Upper lobe of left lung (tissue), 6 donors: ENCODE data around the gene ARPC1B. TPM values are rescaled to one million over a fixed set of nuclear protein-coding genes. Genes with fewer than 3 reads are reported as not detected.
A peak's percentile ranks its signal among the peaks of the same experiment; 100 is the strongest.
"Not testable (repeated sequence)": the region's sequence is repeated elsewhere in the genome, so short reads cannot be mapped to it uniquely, and the experiment has no call there.

Experiments
- ATAC-seq, 2 donors: fragments of 200-7000 bp; cut with Tn5 transposase; one replicate each; pipeline ENCODE4 v1.9.1; 2022; ENCODE audit warnings: mild to moderate bottlenecking in 2 of 2, moderate library complexity in 2 of 2; ENCODE audit not compliant: low FRiP score in 2 of 2
- DNase-seq, 2 donors: peaks; one replicate each; pipeline ENCODE4 v3.0.0-alpha.2; 2019 to 2020
- H3K27ac ChIP-seq, 4 donors: fragments of 200-600 bp; sonication (generic); one replicate each; pipeline ENCODE4 v1.5.1; 2016 to 2019
- H3K27me3 ChIP-seq, 4 donors: fragments of 200-600 bp; sonication (generic); one replicate each; pipeline ENCODE4 v1.5.1; 2017 to 2019
- H3K36me3 ChIP-seq, 4 donors: fragments of 200-600 bp; sonication (generic); one replicate each; pipeline ENCODE4 v1.5.1; 2016 to 2019
- H3K4me1 ChIP-seq, 4 donors: fragments of 200-600 bp; sonication (generic); one replicate each; pipeline ENCODE4 v1.5.1; 2018 to 2019
- H3K4me3 ChIP-seq, 4 donors: fragments of 200-600 bp; sonication (generic); one replicate each; pipeline ENCODE4 v1.5.1; 2017 to 2019; ENCODE audit warnings: mild to moderate bottlenecking in 2 of 4, moderate library complexity in 1 of 4
- H3K9me3 ChIP-seq, 4 donors: fragments of 200-600 bp; sonication (generic); one replicate each; pipeline ENCODE4 v1.5.1; 2018 to 2019
- CTCF ChIP-seq, 6 experiments: fragments of 450-650 bp in 4 of 6; fragments of 200-600 bp in 2 of 6; sonication (generic) in 2 of 6; IDR thresholded peaks; one replicate each; pipeline ENCODE4 v1.5.1; 2016 to 2019; ENCODE audit warnings: antibody characterized with exemption in 6 of 6
- EP300 ChIP-seq, 4 donors: sonication (generic); formaldehyde crosslinking; IDR thresholded peaks; one replicate each; pipeline ENCODE4 v1.5.1; 2017; ENCODE audit warnings: antibody characterized with exemption in 4 of 4, control low read depth in 2 of 4
- POLR2A ChIP-seq, 4 donors: fragments of 450-650 bp; IDR thresholded peaks; one replicate each; pipeline ENCODE4 v1.5.1; 2016 to 2017; ENCODE audit warnings: antibody characterized with exemption in 4 of 4, mild to moderate bottlenecking in 2 of 4
- POLR2AphosphoS5 ChIP-seq, 2 donors: sonication (generic); formaldehyde crosslinking; IDR thresholded peaks; one replicate each; pipeline ENCODE4 v1.5.1; 2017; ENCODE audit warnings: antibody characterized with exemption in 2 of 2
- WGBS, 2 donors: methylation state at CpG; one replicate each; pipeline ENCODE4 v1.1.5; 2017 to 2018; 5-methylcytosine and 5-hydroxymethylcytosine counted together
- total RNA-seq, 6 donors: library from RNA; depleted of rRNA in 4 of 6; stranded (reverse); fragments of >200 nt in 4 of 6; gene quantifications; one replicate each; pipeline versions ENCODE4 v1.1.0 to v1.2.1, GENCODE V29; 2016 to 2021
- donor health status: DM: no; HTN: no; CAD: no; lungs with moderate emphysema.
- donor health status: DM: no; HTN: yes; CAD: no; lungs with severe emphysema.

The ARPC1B gene
- total RNA-seq, 6 donors from 2014 or later, result 186 to 387 (median 304) TPM

DNA sequence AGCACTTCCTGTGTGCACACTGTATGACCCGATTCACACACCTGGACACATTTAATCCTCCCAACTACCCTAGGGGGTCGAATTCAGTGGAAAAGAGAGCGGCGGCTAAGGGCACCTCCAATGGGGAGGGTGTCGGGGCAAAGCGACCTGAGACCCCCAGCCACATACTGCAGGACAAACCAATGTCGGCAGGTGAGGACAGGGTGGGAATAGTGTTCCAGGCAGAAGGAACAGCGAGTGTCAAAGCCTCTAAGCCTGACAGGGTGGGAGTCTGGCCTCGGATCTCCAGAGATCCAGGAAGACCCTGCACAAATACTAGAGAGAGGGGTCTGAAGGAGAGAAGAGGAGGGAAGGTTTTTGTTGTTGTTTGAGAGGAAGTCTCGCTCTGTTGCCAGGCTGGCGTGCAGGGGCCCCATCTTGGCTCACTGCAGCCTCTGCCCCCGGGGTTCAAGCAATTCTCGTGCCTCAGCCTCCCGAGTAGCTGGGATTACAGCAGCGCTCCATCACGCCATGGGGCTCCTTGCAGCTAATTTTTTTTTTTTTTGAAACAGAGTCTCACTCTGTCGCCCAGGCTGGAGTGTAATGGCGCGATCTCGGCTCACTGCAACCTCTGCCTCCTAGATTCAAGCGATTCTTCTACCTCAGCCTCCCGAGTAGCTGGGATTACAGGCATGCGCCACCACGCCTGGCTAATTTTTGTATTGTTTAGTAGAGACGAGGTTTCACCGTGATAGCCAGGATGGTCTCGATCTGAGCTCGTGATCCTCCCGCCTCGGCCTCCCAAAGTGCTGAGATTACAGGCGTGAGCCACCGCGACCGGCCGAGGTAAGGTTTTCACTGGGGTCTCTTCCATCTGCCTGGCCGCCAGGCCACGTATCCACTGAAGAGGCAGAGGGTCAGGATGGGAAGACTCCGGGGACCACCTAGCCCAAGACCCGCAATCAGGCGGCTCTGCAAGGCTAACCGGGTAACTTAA is 1.2 kb upstream of the ARPC1B start:
- Histone ChIP-seq H3K9me3 (no peaks in the 10 kb centered on the region), H3K4me3 (peak overlapping the region; percentile 76 to 99 (median 88)), H3K4me1 (peaks cover 26 to 63% (median 36%) of the 10 kb centered on the region in 4 donors), H3K27me3 (no peaks in the 10 kb centered on the region), H3K27ac (peak overlapping the region; percentile 93 to 98 (median 96)), H3K36me3 (peaks cover 0 to 23% (median 15%) of the 10 kb centered on the region in 4 donors)
- WGBS, 2 donors, result 85% methylated on average over 41 of the region's 41 CpGs
- ATAC-seq, result no peak
- DNase-seq, result no peak
- TF ChIP-seq EP300 (IDR thresholded peaks at IDR 0.05), result no peak
- TF ChIP-seq POLR2AphosphoS5 (IDR thresholded peaks at IDR 0.05), result no peak
- TF ChIP-seq CTCF (IDR thresholded peaks at IDR 0.05), result no peak
- no peak for TF ChIP-seq POLR2A (IDR thresholded peaks at IDR 0.05)

GRCh38 chr7:99375070-99375807 is 709 bp downstream of the ARPC1B start:
- H3K36me3 ChIP-seq, result peaks cover 0 to 22% (median 16%) of the 10 kb centered on the region in 4 donors
- 8 to 33% methylated on average over 4 to 18 of the region's 58 CpGs for WGBS, 2 donors
- H3K4me3 ChIP-seq, result peak overlapping the region; percentile 76 to 99 (median 88)
- no peaks in the 10 kb centered on the region for H3K9me3 ChIP-seq
- H3K4me1 ChIP-seq, result peaks cover 45 to 71% (median 51%) of the 10 kb centered on the region in 4 donors
- peak overlapping the region; percentile 93 to 98 (median 96) for H3K27ac ChIP-seq
- DNase-seq (peak; percentile 90 to 96), ATAC-seq (peak; percentile 83 to 85)
- H3K27me3 ChIP-seq, result no peaks in the 10 kb centered on the region
- TF ChIP-seq EP300 (IDR thresholded peaks at IDR 0.05), result peak in 1 of 4 donors; percentile 51
- TF ChIP-seq POLR2A (IDR thresholded peaks at IDR 0.05), result peak in 2 of 4 donors; percentile 60 to 69
- peak in 1 of 6 experiments; percentile 13 for TF ChIP-seq CTCF (IDR thresholded peaks at IDR 0.05)
- TF ChIP-seq POLR2AphosphoS5 (IDR thresholded peaks at IDR 0.05), result peak; percentile 78 to 85

- WGBS, 2 donors, result 8 to 10% methylated on average over 7 of the region's 7 CpGs
- Histone ChIP-seq H3K9me3 (no peaks in the 10 kb centered on the region), H3K27ac (peak overlapping the region; percentile 83 to 96 (median 93)), H3K36me3 (peaks cover 0 to 36% (median 16%) of the 10 kb centered on the region in 4 donors), H3K4me1 (peaks cover 50 to 71% (median 52%) of the 10 kb centered on the region in 4 donors), H3K27me3 (no peaks in the 10 kb centered on the region), H3K4me3 (peak overlapping the region in 3 of 4 donors; percentile 11 to 31 (median 12))
- DNase-seq, result peak in 1 of 2 donors; percentile 94
- TF ChIP-seq POLR2A (IDR thresholded peaks at IDR 0.05), result peak in 1 of 4 donors; percentile 22
- TF ChIP-seq EP300 (IDR thresholded peaks at IDR 0.05), result peak in 1 of 4 donors; percentile 51
- peak in 2 of 6 experiments; percentile 16 to 34 for TF ChIP-seq CTCF (IDR thresholded peaks at IDR 0.05)
- peak; percentile 74 to 78 for TF ChIP-seq POLR2AphosphoS5 (IDR thresholded peaks at IDR 0.05)
- peak; percentile 81 to 87 for ATAC-seq
Observed at GRCh38 chr7:99379043-99379577, 4.6 kb downstream of the ARPC1B start.

- DNase-seq, ATAC-seq: not testable (repeated sequence)
Observed at GRCh38 chr7:99379693-99380031, 5.1 kb downstream of the ARPC1B start.

More at GRCh38 chr7:99379693-99380031, 5.1 kb downstream of the ARPC1B start:
- Histone ChIP-seq H3K27ac (peak overlapping the region; percentile 83 to 96 (median 93)), H3K36me3 (peaks cover 0 to 36% (median 16%) of the 10 kb centered on the region in 4 donors), H3K4me1 (peaks cover 50 to 72% (median 55%) of the 10 kb centered on the region in 4 donors), H3K4me3 (peak overlapping the region in 3 of 4 donors; percentile 11 to 31 (median 12))
- H3K9me3 ChIP-seq, H3K27me3 ChIP-seq: not testable (repeated sequence)
- WGBS, 2 donors, result 45 to 47% methylated on average over 7 of the region's 7 CpGs
